Thoracic aorta (tissue), 2 donors: Measurements from ENCODE around the gene DCPS. TPM values are rescaled to one million over a fixed set of nuclear protein-coding genes. Genes with fewer than 3 reads are reported as not detected.
A peak's percentile ranks its signal among the peaks of the same experiment; 100 is the strongest.
"Not testable (repeated sequence)": the region's sequence is repeated elsewhere in the genome, so short reads cannot be mapped to it uniquely, and the experiment has no call there.

Source experiments
- ATAC-seq: fragments of 150-250 bp; one replicate; pipeline ENCODE4 v1.8.0; 2017; ENCODE audit warnings: low read depth; ENCODE audit not compliant: insufficient number of reproducible peaks, low FRiP score
- DNase-seq: peaks from one replicate; pipeline ENCODE4 v3.0.0-alpha.2; 2020; ENCODE audit warnings: low spot score
- H3K27ac ChIP-seq, 2 donors: fragments of 200-600 bp; sonication (generic); 1 replicate in 1 of 2; 2 replicates in 1 of 2; pipeline ENCODE4 v1.5.1; 2016; ENCODE audit warnings: mild to moderate bottlenecking in 2 of 2, moderate library complexity in 2 of 2
- H3K27me3 ChIP-seq: fragments of 200-600 bp; sonication (generic); replicated peaks from 2 replicates; pipeline ENCODE4 v1.6.0; 2016; ENCODE audit warnings: mild to moderate bottlenecking; ENCODE audit not compliant: insufficient read depth
- H3K36me3 ChIP-seq: fragments of 200-600 bp; sonication (generic); one replicate; pipeline ENCODE4 v1.5.1; 2016
- H3K4me1 ChIP-seq, 2 donors: fragments of 200-600 bp; sonication (generic); 1 replicate in 1 of 2; 2 replicates in 1 of 2; pipeline versions ENCODE4 v1.5.1 to v1.6.0; 2016; ENCODE audit warnings: low read depth in 2 of 2, mild to moderate bottlenecking in 1 of 2; ENCODE audit not compliant: control insufficient read depth in 1 of 2
- H3K4me3 ChIP-seq: fragments of 200-600 bp; sonication (generic); 2 replicates; pipeline ENCODE4 v1.5.1; 2016; ENCODE audit warnings: mild to moderate bottlenecking
- H3K9me3 ChIP-seq: fragments of 200-600 bp; sonication (generic); 2 replicates; pipeline ENCODE4 v1.5.1; 2016
- CTCF ChIP-seq: fragments of 200-600 bp; sonication (generic); IDR thresholded peaks from one replicate; pipeline ENCODE4 v1.5.1; 2019; ENCODE audit warnings: antibody characterized with exemption
- total RNA-seq, 2 donors: library from RNA; depleted of rRNA; stranded (reverse); fragments of >200 nt; gene quantifications; one replicate each; pipeline versions ENCODE4 v1.1.0 to v1.2.3, GENCODE V29; 2016

DCPS gene
- total RNA-seq, 2 donors from 2014 or later: 8.4 to 9.7 TPM

- Histone ChIP-seq H3K27me3 (no peaks in the 10 kb centered on the region), H3K36me3 (peaks cover 8% of the 10 kb centered on the region), H3K9me3 (no peaks in the 10 kb centered on the region), H3K4me1 (peaks cover 3 to 15% of the 10 kb centered on the region in 2 donors), H3K27ac (peak overlapping the region; percentile 79 to 86), H3K4me3 (peak overlapping the region; percentile 69)
- ATAC-seq (no peak), DNase-seq (no peak)
- TF ChIP-seq CTCF: no peak
Measured at GRCh38 chr11:126304457-126305075, 706 bp downstream of the DCPS start.

GRCh38 chr11:126305699-126306098 lies 1.8 kb downstream of the DCPS start:
- peaks cover 2% of the 10 kb centered on the region for H3K36me3 ChIP-seq

GRCh38 chr11:126307706-126308105 lies 3.8 kb downstream of the DCPS start:
- Histone ChIP-seq H3K27me3 (no peaks in the 10 kb centered on the region), H3K9me3 (no peaks in the 10 kb centered on the region), H3K4me3 (no peak overlapping the region), H3K36me3 (peaks cover under 1% of the 10 kb centered on the region), H3K27ac (no peak overlapping the region), H3K4me1 (peaks cover 3 to 15% of the 10 kb centered on the region in 2 donors)
- DNase-seq (no peak), ATAC-seq (no peak)
- TF ChIP-seq CTCF: no peak

More at GRCh38 chr11:126305699-126306098, 1.8 kb downstream of the DCPS start:
- Histone ChIP-seq H3K9me3 (no peaks in the 10 kb centered on the region), H3K27ac (no peak overlapping the region), H3K4me1 (peaks cover 3 to 15% of the 10 kb centered on the region in 2 donors), H3K4me3 (no peak overlapping the region), H3K27me3 (no peaks in the 10 kb centered on the region)
- ATAC-seq (no peak), DNase-seq (no peak)
- no peak for TF ChIP-seq CTCF

- Histone ChIP-seq H3K36me3 (peaks cover 4% of the 10 kb centered on the region), H3K9me3 (no peaks in the 10 kb centered on the region), H3K4me3 (no peak overlapping the region), H3K27ac (no peak overlapping the region), H3K4me1 (peaks cover 1 to 11% of the 10 kb centered on the region in 2 donors), H3K27me3 (no peaks in the 10 kb centered on the region)
- no peak for ATAC-seq
- TF ChIP-seq CTCF: no peak
- no peak for DNase-seq
Measured at GRCh38 chr11:126308271-126308671, 4.4 kb downstream of the DCPS start.

- H3K27me3 ChIP-seq, H3K9me3 ChIP-seq, ATAC-seq, H3K4me1 ChIP-seq, H3K4me3 ChIP-seq, DNase-seq, H3K36me3 ChIP-seq, H3K27ac ChIP-seq: not testable (repeated sequence)
Measured at GRCh38 chr11:126308771-126309170, 4.9 kb downstream of the DCPS start.
